ENCODE data around the gene PLEKHG2. TPM values are rescaled to one million over a fixed set of nuclear protein-coding genes. Genes with fewer than 3 reads are reported as not detected.

PLEKHG2 gene
- total RNA-seq, 1 donor from 2014 or later, result 22.3 TPM

DNA sequence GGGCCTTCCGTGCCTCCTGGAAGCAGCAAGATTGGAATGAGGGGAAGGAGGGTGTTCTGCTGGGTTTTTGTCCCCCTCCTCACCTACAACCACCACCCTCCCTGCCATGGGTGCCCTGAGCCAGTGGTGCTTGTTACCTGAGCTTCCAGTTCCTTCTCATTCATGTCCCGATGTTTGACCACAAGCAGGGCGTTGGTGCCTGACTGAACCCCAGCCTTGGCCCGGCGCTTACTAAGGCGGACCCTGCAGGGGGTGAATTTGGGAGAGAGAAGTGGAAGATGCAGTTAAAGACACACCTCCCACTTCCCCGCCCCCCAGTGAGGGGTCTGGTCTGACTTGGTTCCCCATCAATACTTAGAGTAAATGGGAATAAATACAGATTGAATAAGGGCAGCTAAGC lies 25.9 kb upstream of the PLEKHG2 start:
- TF ChIP-seq, protein P1, sequence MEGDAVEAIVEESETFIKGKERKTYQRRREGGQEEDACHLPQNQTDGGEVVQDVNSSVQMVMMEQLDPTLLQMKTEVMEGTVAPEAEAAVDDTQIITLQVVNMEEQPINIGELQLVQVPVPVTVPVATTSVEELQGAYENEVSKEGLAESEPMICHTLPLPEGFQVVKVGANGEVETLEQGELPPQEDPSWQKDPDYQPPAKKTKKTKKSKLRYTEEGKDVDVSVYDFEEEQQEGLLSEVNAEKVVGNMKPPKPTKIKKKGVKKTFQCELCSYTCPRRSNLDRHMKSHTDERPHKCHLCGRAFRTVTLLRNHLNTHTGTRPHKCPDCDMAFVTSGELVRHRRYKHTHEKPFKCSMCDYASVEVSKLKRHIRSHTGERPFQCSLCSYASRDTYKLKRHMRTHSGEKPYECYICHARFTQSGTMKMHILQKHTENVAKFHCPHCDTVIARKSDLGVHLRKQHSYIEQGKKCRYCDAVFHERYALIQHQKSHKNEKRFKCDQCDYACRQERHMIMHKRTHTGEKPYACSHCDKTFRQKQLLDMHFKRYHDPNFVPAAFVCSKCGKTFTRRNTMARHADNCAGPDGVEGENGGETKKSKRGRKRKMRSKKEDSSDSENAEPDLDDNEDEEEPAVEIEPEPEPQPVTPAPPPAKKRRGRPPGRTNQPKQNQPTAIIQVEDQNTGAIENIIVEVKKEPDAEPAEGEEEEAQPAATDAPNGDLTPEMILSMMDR (conservative IDR thresholded peaks at IDR 0.05; ENCODE audit: low read depth, low read length), result no peak
- H3K4me3 ChIP-seq (ENCODE audit: low read depth, low read length), result no peak overlapping the region
- DNase-seq (ENCODE audit: low read depth), result no peak

DNA sequence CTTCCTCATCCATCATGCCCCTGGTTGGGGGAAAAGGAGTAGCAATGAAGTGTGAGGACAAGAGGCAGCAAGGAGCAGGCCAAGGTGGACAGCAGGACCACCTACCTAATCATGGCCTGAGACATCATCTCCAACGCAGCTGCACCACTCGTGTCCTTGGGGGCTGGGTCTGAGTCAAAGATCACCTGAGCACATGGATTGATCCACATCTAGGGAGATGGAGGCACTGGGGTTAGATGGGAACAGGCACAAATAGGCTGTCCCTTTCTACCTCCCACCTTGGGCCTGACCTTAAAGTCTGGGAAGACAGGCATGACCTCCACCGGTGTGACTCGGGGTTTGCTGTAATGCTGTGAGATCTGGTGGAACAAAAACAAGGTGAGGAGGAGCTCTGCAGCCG lies 23.8 kb upstream of the PLEKHG2 start:
- H3K4me3 ChIP-seq (ENCODE audit: low read depth, low read length), result no peak overlapping the region
- no peak for DNase-seq (ENCODE audit: low read depth)
- TF ChIP-seq, protein P1 (conservative IDR thresholded peaks at IDR 0.05; ENCODE audit: low read depth, low read length), result no peak

DNA sequence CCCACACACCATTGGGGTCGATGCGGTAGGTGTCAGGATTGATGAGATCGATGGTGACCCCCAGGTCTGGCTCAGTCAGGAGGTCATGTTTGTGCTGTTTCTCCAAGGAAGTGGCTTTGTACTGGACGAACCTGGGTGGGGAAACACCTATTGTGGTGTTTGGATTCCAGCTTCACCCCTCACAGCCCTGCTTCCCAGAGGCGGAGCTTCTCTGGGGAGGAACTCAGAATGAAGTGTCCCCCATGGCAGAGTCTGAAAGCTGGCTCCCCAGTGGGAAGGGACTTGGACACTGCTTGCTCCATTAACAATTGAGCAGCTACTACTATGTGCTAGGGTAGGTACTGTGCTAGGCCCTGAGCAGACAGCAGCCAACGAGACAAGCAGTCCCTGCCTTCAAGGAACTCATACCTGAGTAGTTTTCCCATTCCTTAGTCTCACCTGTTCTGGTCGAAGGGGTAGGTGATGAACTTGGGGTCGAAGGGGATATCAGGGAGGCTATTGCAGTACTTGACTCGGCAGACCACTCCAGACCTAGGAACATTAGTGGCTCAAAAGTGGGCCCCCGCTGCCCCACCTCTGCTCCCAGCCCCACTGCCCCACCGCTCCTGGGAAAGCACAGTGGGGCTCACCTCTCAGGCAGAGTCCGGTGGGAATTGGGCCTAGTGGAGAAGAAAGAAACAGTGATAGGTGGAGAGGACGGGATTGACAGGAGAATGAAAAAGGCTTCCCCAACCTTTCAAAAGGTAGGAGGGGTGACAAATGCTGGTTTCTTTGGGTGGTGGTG lies 22.6 kb upstream of the PLEKHG2 start:
- H3K4me3 ChIP-seq (ENCODE audit: low read depth, low read length), result peak overlapping the region; percentile 87
- DNase-seq (ENCODE audit: low read depth), result no peak
- TF ChIP-seq, protein P1 (conservative IDR thresholded peaks at IDR 0.05; ENCODE audit: low read depth, low read length), result no peak

DNA sequence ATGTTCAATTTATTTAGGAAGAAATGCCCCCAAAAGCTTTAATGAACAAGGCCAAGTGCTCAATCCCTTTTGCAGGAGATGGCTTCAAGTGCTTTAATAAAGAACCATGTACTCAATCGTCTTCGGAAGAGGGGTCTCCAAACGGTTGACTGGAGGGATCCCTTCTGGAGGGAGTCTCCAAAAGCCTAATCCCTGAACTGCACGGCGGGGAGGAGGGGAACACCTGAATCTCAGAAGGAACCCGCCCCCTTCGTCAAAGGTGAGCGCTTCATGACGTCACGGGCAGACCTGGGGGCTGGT lies 22.1 kb upstream of the PLEKHG2 start:
- TF ChIP-seq, protein P1 (conservative IDR thresholded peaks at IDR 0.05; ENCODE audit: low read depth, low read length), result no peak
- DNase-seq (ENCODE audit: low read depth), result no peak
- peak overlapping the region; percentile 87 for H3K4me3 ChIP-seq (ENCODE audit: low read depth, low read length)

DNA sequence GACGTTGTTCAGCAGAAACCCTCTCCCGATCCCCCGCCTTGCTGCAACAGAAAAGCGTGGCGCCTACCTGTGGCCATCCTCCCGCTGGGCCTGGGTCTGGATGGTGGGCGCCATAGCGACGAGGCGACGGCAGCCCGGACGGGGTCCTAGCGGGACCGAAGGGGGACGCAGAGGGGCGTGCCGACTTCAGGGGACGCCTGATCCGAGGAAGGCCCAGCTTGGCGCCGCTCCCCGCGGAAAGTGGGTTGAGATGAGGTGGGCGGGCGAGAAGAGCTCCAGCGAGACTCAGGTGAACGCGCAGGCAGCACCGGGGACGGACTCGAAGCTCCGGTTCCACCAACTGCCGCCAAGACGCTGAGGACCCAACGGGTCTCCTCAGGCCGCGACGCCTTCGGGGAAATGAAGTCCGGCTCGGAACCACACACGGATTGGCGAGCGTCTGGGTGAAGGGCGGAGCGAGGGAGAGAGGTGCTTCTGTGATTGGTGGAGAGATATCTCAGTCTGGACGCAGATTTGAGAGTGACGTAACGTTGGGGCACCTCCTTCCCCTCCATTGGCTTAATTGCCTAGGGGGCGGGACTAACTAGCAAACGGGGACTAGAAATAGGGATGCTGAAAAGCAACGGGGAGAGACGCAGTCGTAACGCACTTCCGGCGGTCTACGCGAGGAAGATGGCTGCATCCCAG lies 21.6 kb upstream of the PLEKHG2 start, which contains the start of the genes MED29 and PAF1:
Gene MED29, plus strand, starts transcription at position 628 of the 687 bp plus-strand sequence. Its CDS starts 45 bp downstream, at position 673.
Gene PAF1, minus strand, starts transcription at position 356 of the 687 bp plus-strand sequence. Its CDS starts 242 bp downstream, at position 114.
- TF ChIP-seq, protein P1 (conservative IDR thresholded peaks at IDR 0.05; ENCODE audit: low read depth, low read length), result no peak

DNA sequence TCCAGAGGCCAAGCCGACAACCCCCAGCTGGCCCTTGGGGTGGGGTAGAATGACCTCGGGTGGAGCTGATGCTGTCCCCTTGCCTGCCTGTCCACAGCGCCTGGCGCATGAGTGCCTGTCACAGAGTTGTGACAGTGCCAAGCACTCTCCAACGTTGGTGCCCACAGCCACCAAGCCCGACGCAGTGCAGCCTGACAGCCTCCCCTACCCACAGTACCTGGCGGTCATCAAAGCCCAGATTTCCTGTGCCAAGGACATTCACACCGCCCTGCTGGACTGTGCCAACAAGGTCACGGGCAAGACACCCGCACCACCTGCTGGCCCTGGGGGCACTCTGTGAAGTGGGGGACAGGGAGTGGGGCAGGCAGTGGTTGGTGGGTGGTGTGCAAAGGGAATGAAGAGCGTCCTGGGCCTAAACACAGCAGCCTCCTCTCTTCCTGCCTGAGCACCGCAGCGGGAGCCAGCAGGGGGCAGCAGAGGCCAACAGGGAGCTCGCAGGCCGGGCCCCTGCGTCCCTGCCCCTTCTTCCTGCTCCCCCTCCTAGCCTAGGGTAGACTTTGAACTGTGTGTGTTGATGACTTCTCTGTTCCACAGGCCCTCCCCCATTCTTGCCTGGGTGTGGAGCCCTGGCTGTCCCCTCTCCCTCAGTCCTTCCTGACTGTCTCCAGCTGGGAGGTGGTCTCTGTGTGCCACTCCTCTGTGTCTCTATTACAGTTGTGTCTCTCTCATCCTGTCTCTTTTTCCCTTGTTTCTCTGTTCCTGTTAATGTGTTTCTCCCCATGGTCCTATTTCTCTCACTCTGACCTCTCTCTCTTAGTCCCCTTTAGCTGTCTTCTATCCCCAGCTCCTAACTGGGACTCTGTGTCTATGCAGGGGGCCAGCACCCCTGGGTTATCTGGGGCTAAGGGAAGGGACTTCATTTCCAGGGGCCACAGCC lies 14.8 kb upstream of the PLEKHG2 start:
- no peak overlapping the region for H3K4me3 ChIP-seq (ENCODE audit: low read depth, low read length)
- TF ChIP-seq, protein P1 (conservative IDR thresholded peaks at IDR 0.05; ENCODE audit: low read depth, low read length), result peak; percentile 96
- no peak for DNase-seq (ENCODE audit: low read depth)

More for the DNA sequence above, 21.6 kb upstream of the PLEKHG2 start, which contains the start of the genes MED29 and PAF1:
- peak within 1 kb of the TSS; percentile 87 for H3K4me3 ChIP-seq (ENCODE audit: low read depth, low read length)
- peak; percentile 97 for DNase-seq (ENCODE audit: low read depth)

All from epithelial cell of proximal tubule (primary cell).